WTC11 (cell line): ENCODE data around the gene ATP2B3. TPM values are rescaled to one million over a fixed set of nuclear protein-coding genes. Genes with fewer than 3 reads are reported as not detected.
A peak's percentile ranks its signal among the peaks of the same experiment; 100 is the strongest.

Source experiments
- ATAC-seq: fragments of 200-7000 bp; cut with Tn5 transposase; 2 replicates; pipeline ENCODE4 v1.10.0; 2021; ENCODE audit warnings: mild to moderate bottlenecking, moderate library complexity
- CTCF ChIA-PET: fragments of 300-600 bp; sonication (Branson Sonifier 250); formaldehyde crosslinking; loops from one replicate; lab custom pipeline; 2021; ENCODE audit warnings: antibody characterized with exemption; lab: Charles Lee
- POLR2A ChIA-PET: fragments of 350-600 bp; sonication (Branson Sonifier 250); formaldehyde crosslinking; loops from one replicate; lab custom pipeline; 2021; ENCODE audit warnings: antibody characterized with exemption; lab: Charles Lee
- DNase-seq: peaks from one replicate; pipeline ENCODE4 v3.0.0; 2021; ENCODE audit warnings: low spot score
- H3K27ac Mint-ChIP-seq: 2 replicates; pipeline ENCODE4 v1.8.0; 2021; ENCODE audit warnings: mixed read lengths
- H3K27me3 Mint-ChIP-seq: 2 replicates; pipeline ENCODE4 v1.8.0; 2021; ENCODE audit warnings: low read depth, mild to moderate bottlenecking, moderate library complexity, mixed read lengths
- H3K36me3 Mint-ChIP-seq: 2 replicates; pipeline ENCODE4 v1.8.0; 2021; ENCODE audit warnings: mixed read lengths
- H3K4me1 Mint-ChIP-seq: 2 replicates; pipeline ENCODE4 v1.8.0; 2022; ENCODE audit warnings: mixed read lengths
- H3K4me3 Mint-ChIP-seq: 2 replicates; pipeline ENCODE4 v1.8.0; 2021; ENCODE audit warnings: mild to moderate bottlenecking, moderate library complexity, mixed read lengths
- H3K9me3 Mint-ChIP-seq: 2 replicates; pipeline ENCODE4 v1.8.0; 2021; ENCODE audit warnings: mixed read lengths
- ARID4B ChIP-seq: sonication (generic); formaldehyde crosslinking; IDR thresholded peaks from 2 replicates; pipeline ENCODE4 v1.8.0; 2023; ENCODE audit warnings: missing genetic modification reagents, mild to moderate bottlenecking, borderline replicate concordance
- IRF1 ChIP-seq: sonication (generic); formaldehyde crosslinking; IDR thresholded peaks from 2 replicates; pipeline ENCODE4 v1.8.0; 2023; ENCODE audit warnings: missing genetic modification reagents
- IRF2 ChIP-seq: sonication (generic); formaldehyde crosslinking; IDR thresholded peaks from 2 replicates; pipeline ENCODE4 v1.8.0; 2022; ENCODE audit warnings: low read depth, missing genetic modification reagents, borderline replicate concordance
- JUN ChIP-seq: sonication (generic); formaldehyde crosslinking; IDR thresholded peaks from 2 replicates; pipeline ENCODE4 v1.8.0; 2023; ENCODE audit warnings: mild to moderate bottlenecking, missing genetic modification reagents
- MYBL2 ChIP-seq: sonication (generic); formaldehyde crosslinking; IDR thresholded peaks from 2 replicates; pipeline ENCODE4 v1.8.1; 2023; ENCODE audit warnings: mild to moderate bottlenecking, moderate library complexity, missing genetic modification reagents
- NFYB ChIP-seq: sonication (generic); formaldehyde crosslinking; conservative IDR thresholded peaks from 2 replicates; pipeline ENCODE4 v1.8.0; 2022; ENCODE audit warnings: low read depth, missing genetic modification reagents
- NR2C2 ChIP-seq: sonication (generic); formaldehyde crosslinking; IDR thresholded peaks from 2 replicates; pipeline ENCODE4 v1.8.0; 2022; ENCODE audit warnings: mild to moderate bottlenecking, missing genetic modification reagents
- NR3C1 ChIP-seq: sonication (generic); formaldehyde crosslinking; conservative IDR thresholded peaks from 2 replicates; pipeline ENCODE4 v1.8.1; 2023; ENCODE audit warnings: low read depth, mild to moderate bottlenecking, missing genetic modification reagents
- PREB ChIP-seq: sonication (generic); formaldehyde crosslinking; IDR thresholded peaks from 2 replicates; pipeline ENCODE4 v1.8.1; 2022; ENCODE audit warnings: mild to moderate bottlenecking, missing genetic modification reagents, moderate library complexity, borderline replicate concordance
- RORB ChIP-seq: fragments of 250-450 bp; sonication (Bioruptor Pico); IDR thresholded peaks from 2 replicates; pipeline ENCODE4 v1.9.0; 2021; ENCODE audit warnings: mild to moderate bottlenecking
- TCF7 ChIP-seq: sonication (generic); formaldehyde crosslinking; IDR thresholded peaks from 2 replicates; pipeline ENCODE4 v1.8.0; 2022; ENCODE audit warnings: mild to moderate bottlenecking, low read depth, missing genetic modification reagents, moderate library complexity
- ZNF281 ChIP-seq: sonication (generic); formaldehyde crosslinking; IDR thresholded peaks from 2 replicates; pipeline ENCODE4 v1.8.0; 2023; ENCODE audit warnings: mild to moderate bottlenecking, missing genetic modification reagents
- ZNF416 ChIP-seq: fragments of 250-450 bp; sonication (Bioruptor Pico); IDR thresholded peaks from 2 replicates; pipeline ENCODE4 v1.9.0; 2021; ENCODE audit warnings: mild to moderate bottlenecking, inconsistent platforms
- ZNF425 ChIP-seq: fragments of 250-450 bp; sonication (Bioruptor Pico); conservative IDR thresholded peaks from 2 replicates; pipeline ENCODE4 v1.9.0; 2021; ENCODE audit warnings: mild to moderate bottlenecking
- total RNA-seq: library from RNA; stranded (reverse); gene quantifications from 3 replicates; pipeline ENCODE4 v1.2.3, GENCODE V29; 2021
- TF ChIP-seq, protein P1 (sequence below): fragments of 200-600 bp; IDR thresholded peaks from 2 replicates; pipeline ENCODE4 v1.8.0; 2022; ENCODE audit warnings: antibody characterized with exemption
- TF ChIP-seq, protein P2 (sequence below): sonication (generic); formaldehyde crosslinking; IDR thresholded peaks from 2 replicates; pipeline ENCODE4 v1.8.1; 2023; ENCODE audit warnings: mild to moderate bottlenecking, missing genetic modification reagents, moderate library complexity

ATP2B3 gene
- total RNA-seq, 1 experiment from 2014 or later: 0.28 TPM

DNA sequence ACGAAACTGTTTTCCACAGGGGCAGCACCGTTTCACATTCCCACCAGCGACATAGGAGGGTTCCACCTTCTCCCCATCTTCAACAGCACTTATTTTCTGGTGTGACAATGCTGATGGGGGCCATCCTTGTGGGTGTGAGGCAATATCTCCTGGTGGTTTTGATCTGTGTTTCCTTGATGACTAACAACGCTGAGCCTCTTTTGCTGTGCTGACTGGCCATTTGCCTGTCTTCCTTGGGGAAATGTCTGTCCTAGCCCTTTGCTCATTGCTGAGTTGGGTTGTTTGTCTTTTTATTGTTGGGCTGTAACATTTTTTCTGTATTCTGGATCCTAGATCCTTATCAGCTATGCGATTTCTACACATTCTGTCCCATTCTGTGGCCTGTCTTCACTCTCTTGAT lies 33.7 kb downstream of the ATP2B3 start (continued):
- no peak for TF ChIP-seq ZNF281 (CRISPR knock-in tag)
- TF ChIP-seq TCF7 (CRISPR knock-in tag): no peak
- TF ChIP-seq NR3C1 (CRISPR knock-in tag): no peak
- TF ChIP-seq IRF1: no peak
- TF ChIP-seq RORB: no peak
- TF ChIP-seq, all 79 proteins: peak for 0

GRCh38 chrX:153554519-153555167 lies 37.2 kb downstream of the ATP2B3 start:
- no peaks in the 10 kb centered on the region for H3K4me1 Mint-ChIP-seq
- POLR2A ChIA-PET: no interaction called here
- CTCF ChIA-PET: interaction anchor here (0.6 to 2.1 kb wide), 21 partner anchors 9 to 337 kb away, joined by 3 to 16 read pairs (median 6); no protein-coding TSS in a partner anchor
- no peaks in the 10 kb centered on the region for H3K27me3 Mint-ChIP-seq
- no peak overlapping the region for H3K4me3 Mint-ChIP-seq
- no peaks in the 10 kb centered on the region for H3K36me3 Mint-ChIP-seq
- TF ChIP-seq, protein P1, sequence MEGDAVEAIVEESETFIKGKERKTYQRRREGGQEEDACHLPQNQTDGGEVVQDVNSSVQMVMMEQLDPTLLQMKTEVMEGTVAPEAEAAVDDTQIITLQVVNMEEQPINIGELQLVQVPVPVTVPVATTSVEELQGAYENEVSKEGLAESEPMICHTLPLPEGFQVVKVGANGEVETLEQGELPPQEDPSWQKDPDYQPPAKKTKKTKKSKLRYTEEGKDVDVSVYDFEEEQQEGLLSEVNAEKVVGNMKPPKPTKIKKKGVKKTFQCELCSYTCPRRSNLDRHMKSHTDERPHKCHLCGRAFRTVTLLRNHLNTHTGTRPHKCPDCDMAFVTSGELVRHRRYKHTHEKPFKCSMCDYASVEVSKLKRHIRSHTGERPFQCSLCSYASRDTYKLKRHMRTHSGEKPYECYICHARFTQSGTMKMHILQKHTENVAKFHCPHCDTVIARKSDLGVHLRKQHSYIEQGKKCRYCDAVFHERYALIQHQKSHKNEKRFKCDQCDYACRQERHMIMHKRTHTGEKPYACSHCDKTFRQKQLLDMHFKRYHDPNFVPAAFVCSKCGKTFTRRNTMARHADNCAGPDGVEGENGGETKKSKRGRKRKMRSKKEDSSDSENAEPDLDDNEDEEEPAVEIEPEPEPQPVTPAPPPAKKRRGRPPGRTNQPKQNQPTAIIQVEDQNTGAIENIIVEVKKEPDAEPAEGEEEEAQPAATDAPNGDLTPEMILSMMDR: peak; percentile 38
- TF ChIP-seq JUN (CRISPR knock-in tag): no peak
- ATAC-seq (peak; percentile 84), DNase-seq (peak; percentile 74)
- H3K9me3 Mint-ChIP-seq: no peaks in the 10 kb centered on the region
- H3K27ac Mint-ChIP-seq: no peak overlapping the region

DNA sequence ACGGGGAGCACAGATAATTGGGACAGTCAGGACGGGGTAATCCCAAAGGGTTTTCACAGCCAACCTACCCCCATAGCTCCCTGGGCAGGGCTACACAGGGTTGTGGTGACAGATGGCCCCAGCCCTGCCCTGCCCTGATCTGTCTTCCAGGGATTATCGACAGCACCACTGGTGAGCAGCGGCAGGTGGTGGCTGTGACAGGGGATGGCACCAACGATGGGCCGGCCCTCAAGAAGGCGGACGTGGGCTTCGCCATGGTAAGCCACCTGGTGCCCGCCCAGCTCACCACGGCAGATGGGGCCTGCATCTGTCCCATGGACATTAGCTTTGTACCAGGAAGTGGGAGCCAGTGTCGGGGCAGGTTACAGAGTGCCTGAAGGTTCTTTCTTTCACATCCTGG lies 39.3 kb downstream of the ATP2B3 start:
- no peaks in the 10 kb centered on the region for H3K9me3 Mint-ChIP-seq
- no peak for ATAC-seq
- POLR2A ChIA-PET: no interaction called here

More for the DNA sequence above, 39.3 kb downstream of the ATP2B3 start:
- no peaks in the 10 kb centered on the region; the same call in 1 of the 2 replicates for H3K27me3 Mint-ChIP-seq
- no peak overlapping the region for H3K4me3 Mint-ChIP-seq
- H3K27ac Mint-ChIP-seq: no peak overlapping the region
- CTCF ChIA-PET: interaction anchor here (1.0 to 1.6 kb wide), 4 partner anchors 12 to 88 kb away, joined by 3 to 6 read pairs (median 4); no protein-coding TSS in a partner anchor
- TF ChIP-seq IRF2 (no peak), PREB (CRISPR knock-in tag) (no peak), NFYB (no peak), MYBL2 (no peak), ZNF425 (CRISPR knock-in tag) (no peak), NR2C2 (CRISPR knock-in tag) (no peak), ARID4B (no peak), ZNF416 (CRISPR knock-in tag) (no peak)
- TF ChIP-seq, protein P2, sequence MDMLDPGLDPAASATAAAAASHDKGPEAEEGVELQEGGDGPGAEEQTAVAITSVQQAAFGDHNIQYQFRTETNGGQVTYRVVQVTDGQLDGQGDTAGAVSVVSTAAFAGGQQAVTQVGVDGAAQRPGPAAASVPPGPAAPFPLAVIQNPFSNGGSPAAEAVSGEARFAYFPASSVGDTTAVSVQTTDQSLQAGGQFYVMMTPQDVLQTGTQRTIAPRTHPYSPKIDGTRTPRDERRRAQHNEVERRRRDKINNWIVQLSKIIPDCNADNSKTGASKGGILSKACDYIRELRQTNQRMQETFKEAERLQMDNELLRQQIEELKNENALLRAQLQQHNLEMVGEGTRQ (CRISPR knock-in tag): no peak
- H3K36me3 Mint-ChIP-seq: no peaks in the 10 kb centered on the region
- H3K4me1 Mint-ChIP-seq: no peaks in the 10 kb centered on the region
- DNase-seq: no peak
